ENCODE data around the gene UCK2. TPM values are rescaled to one million over a fixed set of nuclear protein-coding genes. Genes with fewer than 3 reads are reported as not detected.

The UCK2 gene
- total RNA-seq, 6 experiments from 2014 or later = 42.5 to 60.0 (median 52.1) TPM

- no peak overlapping the region for H3K4me3 Mint-ChIP-seq
- H3K9me3 Mint-ChIP-seq = no peaks in the 10 kb centered on the region
- no peaks in the 10 kb centered on the region for H3K27me3 Mint-ChIP-seq (ENCODE audit: insufficient read depth)
- H3K27ac Mint-ChIP-seq = no peak overlapping the region
- no peak for DNase-seq
- TF ChIP-seq CTCF (IDR thresholded peaks at IDR 0.05) = no peak
- peaks cover 71% of the 10 kb centered on the region for H3K4me1 Mint-ChIP-seq (ENCODE audit: low read depth)
- peaks cover 3% of the 10 kb centered on the region for H3K36me3 Mint-ChIP-seq (ENCODE audit: low read depth)
Observed at GRCh38 chr1:165862448-165862847, 35.0 kb downstream of the UCK2 start.

GRCh38 chr1:165863346-165863745 lies 35.9 kb downstream of the UCK2 start:
- H3K9me3 Mint-ChIP-seq = no peaks in the 10 kb centered on the region
- no peak for DNase-seq
- peaks cover 66% of the 10 kb centered on the region for H3K4me1 Mint-ChIP-seq (ENCODE audit: low read depth)
- no peak overlapping the region for H3K4me3 Mint-ChIP-seq
- H3K36me3 Mint-ChIP-seq (ENCODE audit: low read depth) = peaks cover 3% of the 10 kb centered on the region
- H3K27ac Mint-ChIP-seq = peak overlapping the region; percentile 27; the same call in 1 of the 2 replicates
- no peaks in the 10 kb centered on the region for H3K27me3 Mint-ChIP-seq (ENCODE audit: insufficient read depth)
- no peak for TF ChIP-seq CTCF (IDR thresholded peaks at IDR 0.05)

GRCh38 chr1:165865633-165866340 lies 38.4 kb downstream of the UCK2 start:
- H3K27ac Mint-ChIP-seq = no peak overlapping the region
- H3K36me3 Mint-ChIP-seq (ENCODE audit: low read depth) = peaks cover 3% of the 10 kb centered on the region
- DNase-seq = no peak
- H3K9me3 Mint-ChIP-seq = no peaks in the 10 kb centered on the region
- H3K4me1 Mint-ChIP-seq (ENCODE audit: low read depth) = peaks cover 52% of the 10 kb centered on the region
- H3K27me3 Mint-ChIP-seq (ENCODE audit: insufficient read depth) = no peaks in the 10 kb centered on the region
- no peak for TF ChIP-seq CTCF (IDR thresholded peaks at IDR 0.05)
- no peak overlapping the region for H3K4me3 Mint-ChIP-seq

- no peaks in the 10 kb centered on the region for H3K9me3 Mint-ChIP-seq
- no peaks in the 10 kb centered on the region for H3K27me3 Mint-ChIP-seq (ENCODE audit: insufficient read depth)
- H3K4me1 Mint-ChIP-seq (ENCODE audit: low read depth) = peaks cover 42% of the 10 kb centered on the region
- peaks cover 21% of the 10 kb centered on the region for H3K36me3 Mint-ChIP-seq (ENCODE audit: low read depth)
- TF ChIP-seq CTCF (IDR thresholded peaks at IDR 0.05) = peak; percentile 58
- H3K27ac Mint-ChIP-seq = no peak overlapping the region
- no peak overlapping the region for H3K4me3 Mint-ChIP-seq
- no peak for DNase-seq
Observed at GRCh38 chr1:165869343-165869742, 41.9 kb downstream of the UCK2 start.

- no peak for DNase-seq
- H3K9me3 Mint-ChIP-seq = no peaks in the 10 kb centered on the region
- no peak overlapping the region for H3K4me3 Mint-ChIP-seq
- no peaks in the 10 kb centered on the region for H3K27me3 Mint-ChIP-seq (ENCODE audit: insufficient read depth)
- peaks cover 29% of the 10 kb centered on the region for H3K4me1 Mint-ChIP-seq (ENCODE audit: low read depth)
- peak overlapping the region; percentile 34 for H3K27ac Mint-ChIP-seq
- peak; percentile 63 for TF ChIP-seq CTCF (IDR thresholded peaks at IDR 0.05)
- H3K36me3 Mint-ChIP-seq (ENCODE audit: low read depth) = peaks cover 20% of the 10 kb centered on the region
Observed at GRCh38 chr1:165871311-165872067, 44.1 kb downstream of the UCK2 start.

Measured in HFFc6 (cell line).